Stimulated activated CD8-positive, alpha-beta memory T cell treated with anti-CD3 and anti-CD28 coated beads, Interleukin-15, amount 100 ng/mL, for 24 hours (primary cell): ENCODE data around the gene CBLL2.
"Not testable (repeated sequence)": the region's sequence is repeated elsewhere in the genome, so short reads cannot be mapped to it uniquely, and the experiment has no call there.

ENCODE experiments used
- DNase-seq: peaks from one replicate; pipeline ENCODE4 v3.0.0-alpha.2; 2020; ENCODE audit warnings: low read depth

Gene CBLL2, protein sequence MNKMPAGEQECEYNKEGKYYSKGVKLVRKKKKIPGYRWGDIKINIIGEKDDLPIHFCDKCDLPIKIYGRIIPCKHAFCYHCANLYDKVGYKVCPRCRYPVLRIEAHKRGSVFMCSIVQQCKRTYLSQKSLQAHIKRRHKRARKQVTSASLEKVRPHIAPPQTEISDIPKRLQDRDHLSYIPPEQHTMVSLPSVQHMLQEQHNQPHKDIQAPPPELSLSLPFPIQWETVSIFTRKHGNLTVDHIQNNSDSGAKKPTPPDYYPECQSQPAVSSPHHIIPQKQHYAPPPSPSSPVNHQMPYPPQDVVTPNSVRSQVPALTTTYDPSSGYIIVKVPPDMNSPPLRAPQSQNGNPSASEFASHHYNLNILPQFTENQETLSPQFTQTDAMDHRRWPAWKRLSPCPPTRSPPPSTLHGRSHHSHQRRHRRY

DNA sequence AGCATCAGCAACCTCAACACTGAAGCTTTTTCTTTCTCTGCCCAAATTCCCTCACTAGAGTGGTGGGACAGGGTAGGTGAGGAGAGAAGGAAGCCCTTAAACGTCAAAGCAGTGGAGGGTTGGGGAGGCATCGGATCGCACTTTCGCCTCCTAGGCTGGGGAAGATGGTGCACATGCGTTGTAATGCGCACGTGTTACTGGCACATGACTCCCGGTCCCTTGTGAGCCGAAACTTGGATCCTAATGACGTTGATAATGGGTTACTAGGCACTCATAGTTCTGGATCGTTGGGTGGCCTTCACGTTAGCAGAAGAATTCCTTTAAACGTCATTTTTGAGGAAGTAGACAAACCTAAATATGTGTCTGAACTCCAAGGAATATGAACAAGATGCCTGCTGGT is at the start of gene CBLL2:
TSS of gene CBLL2 (plus strand) at position 301 of the 400 bp plus-strand sequence. CDS start at position 380, 79 bp downstream.
- no peak for DNase-seq

- no peak for DNase-seq
Measured at GRCh38 chrX:22234380-22234779, 38.3 kb upstream of the CBLL2 start.

DNA sequence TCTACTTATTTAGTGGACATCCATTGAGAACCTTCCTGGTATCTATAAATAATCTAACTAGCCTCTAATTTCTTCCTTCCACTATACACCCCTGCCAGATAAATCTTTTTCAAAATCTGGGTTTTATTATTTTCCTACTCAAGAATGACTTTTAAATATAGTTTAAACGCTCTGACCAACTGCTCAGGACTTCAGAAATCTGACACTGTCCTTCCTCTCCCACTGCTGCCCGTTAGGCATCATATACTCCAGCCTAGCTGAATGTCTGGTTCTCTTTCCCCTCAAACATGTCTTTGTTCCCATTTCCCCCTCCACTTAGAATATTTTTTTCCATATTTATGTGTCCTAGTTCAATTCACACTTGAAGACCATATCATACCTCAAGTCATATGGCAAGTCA is 35.2 kb upstream of the CBLL2 start:
- no peak for DNase-seq

DNA sequence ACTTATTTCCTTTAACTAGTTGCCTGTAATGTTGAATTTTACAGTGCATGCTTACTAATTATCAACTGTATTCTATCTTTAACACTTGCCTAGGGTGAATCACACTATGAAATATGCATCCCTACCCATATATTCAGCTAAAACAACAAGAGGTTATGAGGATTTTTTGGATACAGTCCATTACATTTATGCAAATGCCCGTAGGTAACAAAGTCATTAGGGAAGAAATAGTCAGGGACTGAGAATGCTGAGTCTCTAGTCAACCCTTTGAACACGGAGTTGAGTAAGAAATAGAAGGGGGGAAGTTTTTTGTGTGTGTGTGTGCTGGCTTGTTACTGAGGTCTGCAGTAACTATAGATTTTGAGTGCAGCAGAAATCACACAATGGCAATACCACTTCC is 26.1 kb upstream of the CBLL2 start:
- DNase-seq, result no peak

GRCh38 chrX:22247169-22247568 is 25.5 kb upstream of the CBLL2 start:
- no peak for DNase-seq

GRCh38 chrX:22248401-22248800 is 24.3 kb upstream of the CBLL2 start:
- no peak for DNase-seq

DNA sequence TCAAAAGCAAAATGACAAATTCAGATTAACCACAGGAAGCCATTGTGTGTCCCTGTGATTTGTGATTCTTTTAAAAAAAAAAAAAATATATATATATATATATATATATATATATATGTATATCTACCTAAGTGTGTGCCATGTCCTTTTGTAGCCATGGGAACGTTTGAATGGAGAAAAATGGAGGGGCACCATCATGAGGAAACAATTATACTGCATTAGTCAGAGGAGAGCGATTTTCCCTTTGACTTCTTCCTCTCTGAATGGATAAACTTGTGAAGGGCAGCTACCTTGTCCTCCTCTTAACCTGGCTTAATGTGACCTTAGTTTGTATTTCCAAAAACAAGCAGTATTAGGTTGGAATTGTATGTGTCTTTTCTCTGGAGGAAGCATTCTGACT is 23.3 kb upstream of the CBLL2 start:
- no peak for DNase-seq

DNA sequence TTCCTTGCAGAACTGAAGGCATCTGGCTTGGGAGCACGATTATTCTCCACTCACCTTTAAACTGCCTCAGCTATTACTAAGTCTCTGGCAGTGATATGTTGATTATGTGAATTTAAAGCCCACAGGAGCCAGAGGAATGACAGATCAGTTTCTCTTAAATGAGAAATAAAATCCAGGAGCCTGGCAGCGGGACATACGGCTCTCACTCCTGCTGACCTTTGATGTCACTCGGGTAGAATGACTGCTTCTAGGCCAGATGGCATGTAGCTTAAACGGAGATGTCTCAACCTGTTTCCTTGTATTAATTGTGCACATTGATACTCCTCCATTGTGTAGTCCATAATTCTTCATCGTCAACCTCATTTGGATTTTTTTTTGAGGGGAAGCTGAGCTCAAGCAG is 4.0 kb upstream of the CBLL2 start:
- no peak for DNase-seq

DNA sequence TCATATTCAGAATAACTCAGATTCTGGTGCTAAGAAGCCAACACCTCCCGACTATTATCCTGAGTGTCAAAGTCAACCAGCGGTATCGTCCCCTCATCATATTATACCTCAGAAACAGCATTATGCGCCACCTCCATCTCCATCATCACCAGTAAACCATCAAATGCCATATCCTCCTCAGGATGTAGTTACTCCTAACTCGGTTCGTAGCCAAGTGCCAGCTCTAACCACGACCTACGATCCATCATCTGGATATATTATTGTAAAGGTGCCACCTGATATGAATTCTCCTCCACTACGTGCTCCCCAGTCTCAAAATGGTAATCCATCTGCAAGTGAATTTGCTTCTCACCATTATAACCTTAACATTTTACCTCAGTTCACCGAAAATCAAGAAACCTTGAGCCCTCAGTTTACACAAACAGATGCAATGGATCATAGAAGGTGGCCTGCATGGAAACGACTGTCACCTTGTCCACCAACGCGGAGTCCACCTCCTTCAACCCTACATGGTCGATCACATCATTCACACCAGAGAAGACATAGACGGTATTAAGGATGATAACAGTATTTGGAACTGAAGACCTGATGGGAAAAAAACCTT is 1.1 kb downstream of the CBLL2 start:
- no peak for DNase-seq

- DNase-seq, result no peak
Measured at GRCh38 chrX:22276781-22277180, 4.1 kb downstream of the CBLL2 start.

GRCh38 chrX:22278375-22278774 is 5.7 kb downstream of the CBLL2 start:
- DNase-seq, result no peak

DNA sequence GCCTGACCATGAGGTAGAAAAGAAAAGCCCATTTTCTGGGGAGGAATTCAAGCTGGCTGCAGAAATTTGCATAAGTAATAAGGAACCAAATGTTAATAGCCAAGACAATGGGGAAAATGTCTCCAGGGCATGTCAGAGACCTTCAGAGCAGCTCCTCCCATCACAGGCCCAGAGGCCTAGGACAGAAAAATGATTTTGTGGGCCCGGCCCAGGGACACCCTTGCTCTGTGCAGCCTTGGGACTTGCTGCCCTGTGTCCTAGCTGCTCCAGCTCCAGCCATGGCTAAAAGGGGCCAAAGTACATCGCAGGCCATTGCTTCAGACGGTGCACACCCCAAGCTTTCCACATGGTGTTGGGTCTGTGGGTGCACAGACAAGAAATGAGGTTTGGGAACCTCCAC is 16.5 kb downstream of the CBLL2 start:
- not testable (repeated sequence) for DNase-seq

GRCh38 chrX:22296871-22297270 is 24.2 kb downstream of the CBLL2 start:
- DNase-seq, result no peak

- no peak for DNase-seq
Measured at GRCh38 chrX:22300130-22300529, 27.4 kb downstream of the CBLL2 start.

GRCh38 chrX:22310779-22311178 is 38.1 kb downstream of the CBLL2 start:
- DNase-seq, result no peak

DNA sequence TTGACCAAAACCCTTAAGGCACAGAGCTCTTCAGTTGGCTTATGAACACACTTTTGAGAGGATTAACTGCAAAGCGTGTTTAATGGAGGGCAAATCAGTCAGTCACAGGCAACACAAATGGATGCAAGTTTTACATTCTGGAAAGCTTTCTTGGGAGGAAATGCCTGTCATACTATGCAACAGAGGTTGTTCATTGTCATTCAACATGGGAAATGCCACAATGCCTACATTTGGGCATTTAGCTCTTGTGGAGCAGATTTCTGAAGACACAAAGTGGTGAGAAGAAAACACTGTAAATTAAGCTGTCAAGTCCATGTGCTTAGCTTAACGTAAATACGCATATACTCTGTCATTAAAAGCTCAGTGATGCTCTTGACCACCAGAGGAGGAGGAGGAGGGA is 41.1 kb downstream of the CBLL2 start:
- no peak for DNase-seq

DNA sequence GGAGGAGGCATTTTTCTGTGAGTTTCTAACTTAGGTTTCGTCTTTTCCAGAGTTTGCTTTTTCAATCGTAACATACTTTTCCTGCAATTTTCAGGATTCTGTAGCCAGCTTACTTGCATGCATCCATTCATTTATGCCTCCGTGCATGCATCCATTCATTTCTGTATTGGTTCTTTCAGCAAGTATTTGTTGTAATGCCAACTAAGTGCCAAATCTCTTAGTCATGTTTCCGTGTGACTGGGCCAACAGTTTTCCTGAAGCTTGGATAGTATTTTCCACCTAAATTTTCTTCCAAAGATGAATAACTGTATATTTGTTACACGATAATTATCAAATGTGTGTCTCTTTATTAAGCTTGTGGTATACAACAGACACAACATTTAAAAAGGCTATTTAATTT is 41.5 kb downstream of the CBLL2 start:
- no peak for DNase-seq

GRCh38 chrX:22314692-22315091 is 42.0 kb downstream of the CBLL2 start:
- no peak for DNase-seq

DNA sequence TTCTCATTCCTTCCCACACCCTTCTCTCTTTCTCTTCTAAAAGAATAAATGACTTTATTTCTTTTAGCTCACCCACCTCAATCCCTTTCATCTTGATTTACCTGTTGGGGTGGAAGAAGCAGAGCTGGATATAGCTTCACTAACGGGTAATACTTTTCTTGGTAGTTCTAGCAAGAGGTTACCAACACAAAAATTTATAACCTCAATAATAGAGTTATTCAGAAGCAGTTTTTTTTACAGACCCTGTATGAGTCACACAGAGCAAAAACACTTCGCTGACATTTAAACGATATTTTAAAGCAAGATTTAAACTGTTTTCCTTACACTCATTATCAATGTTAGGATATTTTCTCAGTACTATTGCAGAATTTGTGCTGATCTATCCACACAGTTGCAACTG is 42.4 kb downstream of the CBLL2 start:
- DNase-seq, result no peak

DNA sequence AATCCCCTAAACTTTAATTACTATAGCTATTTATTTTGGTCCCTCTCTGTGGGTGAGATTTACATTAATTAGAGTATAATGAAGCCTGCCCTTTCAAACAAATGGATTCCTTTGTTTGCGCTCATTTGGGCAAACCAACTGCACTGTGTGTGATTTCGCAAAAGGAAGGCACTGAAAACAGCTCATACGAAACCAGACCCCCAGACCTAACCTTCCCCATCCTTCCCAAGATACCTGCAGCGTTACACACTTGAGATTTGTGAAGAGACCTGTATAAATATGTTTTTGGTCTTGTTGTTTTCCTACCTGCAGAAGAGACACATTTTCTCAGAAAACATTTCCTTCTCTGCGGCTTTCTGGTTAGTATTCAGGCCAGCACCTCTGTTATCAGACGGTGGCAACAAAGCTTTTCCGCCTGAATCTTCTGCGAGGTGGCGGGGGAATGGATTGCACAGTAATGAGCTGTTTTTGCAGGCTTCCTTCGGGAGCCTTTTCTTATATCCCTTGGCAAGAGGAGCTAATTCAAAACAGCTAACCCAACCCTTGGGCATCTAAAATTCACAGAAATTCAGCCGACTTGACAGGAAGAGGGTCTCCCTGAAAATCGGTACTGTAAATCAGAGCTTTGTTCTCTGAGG is 47.6 kb downstream of the CBLL2 start:
- DNase-seq, result no peak

GRCh38 chrX:22323541-22323940 is 50.8 kb downstream of the CBLL2 start:
- DNase-seq, result no peak
